Pancreas (tissue), 10 donors: Measurements from ENCODE around the gene ELP4. TPM values are rescaled to one million over a fixed set of nuclear protein-coding genes. Genes with fewer than 3 reads are reported as not detected.

Experiments
- ATAC-seq, 4 donors: fragments of 200-7000 bp; cut with Tn5 transposase; one replicate each; pipeline versions ENCODE4 v1.8.0 to v1.9.1; 2020; ENCODE audit warnings: mild to moderate bottlenecking in 4 of 4, moderate library complexity in 4 of 4
- DNase-seq, 6 donors: peaks; one replicate each; pipeline ENCODE4 v3.0.0-alpha.2; 2020
- FAIRE-seq: peaks from 2 replicates; lab custom pipeline; 2012; peaks lifted over from hg19 to GRCh38; lab: Jason Lieb, UNC
- H3K27ac ChIP-seq, 4 donors: fragments of 200-600 bp; sonication (generic); 1 replicate in 3 of 4; 2 replicates in 1 of 4; pipeline versions ENCODE4 v1.5.0 to v1.8.0; 2020
- H3K27me3 ChIP-seq, 4 donors: fragments of 200-600 bp; one replicate each; pipeline ENCODE4 v1.8.0; 2021
- H3K36me3 ChIP-seq, 3 donors: fragments of 200-600 bp; sonication (generic) in 1 of 3; one replicate each; pipeline versions ENCODE4 v1.5.0 to v1.8.0; 2020 to 2021
- H3K4me1 ChIP-seq, 3 donors: fragments of 200-600 bp; one replicate each; pipeline ENCODE4 v1.8.0; 2021
- H3K4me3 ChIP-seq, 4 donors: fragments of 200-600 bp; sonication (generic) in 2 of 4; one replicate each; pipeline versions ENCODE4 v1.5.0 to v1.8.0; 2020 to 2021
- H3K9me3 ChIP-seq, 4 donors: fragments of 200-600 bp; one replicate each; pipeline ENCODE4 v1.8.0; 2021
- WGBS, 2 donors: extraction: QIAGEN DNeasy Blood & Tissue Kit; methylation state at CpG; one replicate each; pipeline ENCODE4 v1.1.7; 2013; 5-methylcytosine and 5-hydroxymethylcytosine counted together
- intact Hi-C, 3 donors: fragments of 100-400 bp; cut with DNase I; formaldehyde crosslinking; loops; one replicate each; pipeline versions ENCODE4 v1.11.1 to v1.14.2; 2022
- polyA plus RNA-seq, 2 donors: library from polyadenylated mRNA; stranded (reverse); fragments of 200-250 nt; gene quantifications; one replicate each; pipeline ENCODE4 v1.2.3, GENCODE V29; 2013
- total RNA-seq, 6 donors: library from RNA; stranded (reverse); fragmentation: NEBNext Ultra II Directional in 4 of 6; extraction: Animal tissue kit (Norgen Biotek cat#: 25700) in 4 of 6; gene quantifications; one replicate each; pipeline versions ENCODE4 v1.2.1 to v1.2.4, GENCODE V29; 2021 to 2023
- TF ChIP-seq, protein P1 (sequence below), 4 donors: fragments of 200-600 bp; sonication (generic) in 3 of 4; IDR thresholded peaks; one replicate each; pipeline versions ENCODE4 v1.5.0 to v1.8.0; 2021; ENCODE audit warnings: antibody characterized with exemption in 4 of 4
- donor health status: healthy with polysubstance abuse.
- donor health status: DM: no; HTN: no; CAD: no; lungs with moderate emphysema.
- donor health status: DM: no; HTN: no; CAD: no.
- donor health status: control.
- donor health status: control.
- donor health status: Bipolar disorder and iron deficiency.
- donor health status: DM: yes; HTN: yes; CAD: no.
- donor health status: DM: no; HTN: no; CAD: no.
- donor health status: DM: no; HTN: no; CAD: no.
- donor health status: DM: yes; HTN: yes; CAD: no.

Gene ELP4
- total and polyA plus RNA-seq, 8 donors, result 8.7 to 13.2 (median 9.9) TPM

DNA sequence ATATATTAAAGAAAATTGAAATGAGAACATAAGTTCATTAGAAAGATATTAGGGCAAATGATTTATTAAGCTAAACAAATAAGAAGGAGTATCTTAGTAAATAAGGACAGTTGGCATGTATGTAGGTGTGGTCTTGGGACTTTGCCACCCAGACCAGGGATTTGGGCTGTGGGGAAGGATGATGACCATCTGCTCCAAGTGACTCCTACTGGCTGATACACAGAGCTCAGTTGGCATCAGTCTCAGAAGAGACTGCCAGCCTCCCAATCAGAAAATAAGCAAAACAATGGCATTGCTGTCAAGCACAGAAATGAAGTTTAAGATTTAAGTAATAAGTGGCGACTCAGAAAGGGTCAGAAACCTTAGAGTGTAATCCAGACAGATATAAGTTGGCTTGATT is 252.1 kb downstream of the ELP4 start:
- Histone ChIP-seq H3K27me3 (no peaks in the 10 kb centered on the region), H3K4me3 (no peak overlapping the region), H3K4me1 (peaks cover 0 to 7% (median 4%) of the 10 kb centered on the region in 3 donors), H3K27ac (no peak overlapping the region), H3K36me3 (no peaks in the 10 kb centered on the region), H3K9me3 (no peaks in the 10 kb centered on the region)
- WGBS, 2 donors, result 91 to 96% methylated on average over 1 of the region's 1 CpG
- no peak for DNase-seq
- TF ChIP-seq, protein P1, sequence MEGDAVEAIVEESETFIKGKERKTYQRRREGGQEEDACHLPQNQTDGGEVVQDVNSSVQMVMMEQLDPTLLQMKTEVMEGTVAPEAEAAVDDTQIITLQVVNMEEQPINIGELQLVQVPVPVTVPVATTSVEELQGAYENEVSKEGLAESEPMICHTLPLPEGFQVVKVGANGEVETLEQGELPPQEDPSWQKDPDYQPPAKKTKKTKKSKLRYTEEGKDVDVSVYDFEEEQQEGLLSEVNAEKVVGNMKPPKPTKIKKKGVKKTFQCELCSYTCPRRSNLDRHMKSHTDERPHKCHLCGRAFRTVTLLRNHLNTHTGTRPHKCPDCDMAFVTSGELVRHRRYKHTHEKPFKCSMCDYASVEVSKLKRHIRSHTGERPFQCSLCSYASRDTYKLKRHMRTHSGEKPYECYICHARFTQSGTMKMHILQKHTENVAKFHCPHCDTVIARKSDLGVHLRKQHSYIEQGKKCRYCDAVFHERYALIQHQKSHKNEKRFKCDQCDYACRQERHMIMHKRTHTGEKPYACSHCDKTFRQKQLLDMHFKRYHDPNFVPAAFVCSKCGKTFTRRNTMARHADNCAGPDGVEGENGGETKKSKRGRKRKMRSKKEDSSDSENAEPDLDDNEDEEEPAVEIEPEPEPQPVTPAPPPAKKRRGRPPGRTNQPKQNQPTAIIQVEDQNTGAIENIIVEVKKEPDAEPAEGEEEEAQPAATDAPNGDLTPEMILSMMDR (IDR thresholded peaks at IDR 0.05), result no peak
- ATAC-seq, result no peak
- no peak for FAIRE-seq
- intact Hi-C loops, result no loop called here

DNA sequence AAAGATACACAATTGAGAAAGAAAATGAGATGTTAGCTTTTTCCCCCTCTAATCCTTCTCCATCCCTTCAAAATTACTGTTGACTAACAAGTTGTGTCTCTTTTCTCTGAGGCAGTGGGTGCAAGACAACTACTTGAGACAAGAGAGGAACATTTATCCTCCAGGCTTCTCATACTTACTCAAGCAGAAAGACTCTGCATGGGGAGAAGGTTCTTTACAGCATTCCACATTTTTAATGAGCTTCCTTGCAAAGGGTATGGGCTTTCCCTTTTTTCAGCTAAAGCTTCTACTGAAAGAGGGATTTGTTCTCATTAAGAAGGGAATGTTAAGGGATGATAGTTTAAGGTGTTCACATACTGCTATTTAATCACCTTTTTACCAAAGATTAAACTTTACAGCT is 253.7 kb downstream of the ELP4 start:
- intact Hi-C loops, result no loop called here

DNA sequence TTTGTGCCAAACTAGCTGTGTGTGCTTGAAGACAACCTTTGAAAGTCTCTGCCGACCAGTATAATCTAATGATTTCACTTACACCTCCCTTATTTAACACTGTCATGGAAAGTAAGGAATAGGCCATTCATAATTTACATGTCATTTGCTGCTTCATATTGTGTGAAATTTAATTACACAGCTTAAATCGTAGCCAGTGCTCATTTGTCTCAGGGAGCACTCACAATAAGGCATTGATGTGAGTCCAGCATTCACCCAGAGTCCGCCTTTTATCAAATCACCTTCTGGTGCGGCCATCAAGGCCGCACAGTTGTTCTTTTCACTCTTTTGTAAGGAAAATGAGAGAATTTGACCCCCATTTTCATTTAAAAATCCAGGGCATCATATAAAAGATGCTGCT is 254.7 kb downstream of the ELP4 start:
- TF ChIP-seq, protein P1 (IDR thresholded peaks at IDR 0.05), result no peak
- ATAC-seq, result no peak
- H3K4me3 ChIP-seq, result no peak overlapping the region
- FAIRE-seq, result no peak
- H3K4me1 ChIP-seq, result no peaks in the 10 kb centered on the region
- intact Hi-C loops, result no loop called here
- H3K27me3 ChIP-seq, result no peaks in the 10 kb centered on the region
- H3K36me3 ChIP-seq, result no peaks in the 10 kb centered on the region
- DNase-seq, result no peak
- no peaks in the 10 kb centered on the region for H3K9me3 ChIP-seq
- 83 to 90% methylated on average over 5 of the region's 5 CpGs for WGBS, 2 donors
- H3K27ac ChIP-seq, result no peak overlapping the region

More for the DNA sequence above, 253.7 kb downstream of the ELP4 start:
- Histone ChIP-seq H3K4me3 (no peak overlapping the region), H3K27ac (no peak overlapping the region), H3K4me1 (no peaks in the 10 kb centered on the region), H3K36me3 (no peaks in the 10 kb centered on the region), H3K9me3 (no peaks in the 10 kb centered on the region), H3K27me3 (no peaks in the 10 kb centered on the region)
- no peak for FAIRE-seq
- TF ChIP-seq, protein P1 (IDR thresholded peaks at IDR 0.05), result no peak
- no peak for ATAC-seq
- DNase-seq, result no peak

DNA sequence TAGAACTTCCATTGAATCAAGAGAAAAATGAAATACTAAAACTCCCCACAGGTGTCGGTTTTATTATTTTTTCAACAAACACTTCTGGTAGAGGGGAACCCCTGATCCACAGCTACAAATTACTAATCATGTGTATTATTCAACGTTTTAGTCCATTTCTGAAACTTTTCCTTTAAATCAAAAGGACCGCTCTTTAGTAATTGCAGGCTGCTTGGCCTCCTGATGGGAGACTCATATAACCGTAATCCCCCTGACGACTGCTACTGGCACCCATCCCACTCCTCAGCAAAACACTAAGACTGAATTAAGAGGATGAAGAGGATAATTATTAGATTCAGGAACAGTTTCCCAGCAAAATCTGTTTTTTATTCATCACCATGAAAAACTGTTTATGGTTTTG is 255.2 kb downstream of the ELP4 start:
- Histone ChIP-seq H3K9me3 (no peaks in the 10 kb centered on the region), H3K4me1 (no peaks in the 10 kb centered on the region), H3K4me3 (no peak overlapping the region), H3K27ac (no peak overlapping the region), H3K27me3 (no peaks in the 10 kb centered on the region), H3K36me3 (no peaks in the 10 kb centered on the region)
- ATAC-seq, result no peak
- 84 to 94% methylated on average over 5 of the region's 5 CpGs for WGBS, 2 donors
- TF ChIP-seq, protein P1 (IDR thresholded peaks at IDR 0.05), result no peak
- DNase-seq, result no peak
- intact Hi-C loops, result no loop called here
- no peak for FAIRE-seq

DNA sequence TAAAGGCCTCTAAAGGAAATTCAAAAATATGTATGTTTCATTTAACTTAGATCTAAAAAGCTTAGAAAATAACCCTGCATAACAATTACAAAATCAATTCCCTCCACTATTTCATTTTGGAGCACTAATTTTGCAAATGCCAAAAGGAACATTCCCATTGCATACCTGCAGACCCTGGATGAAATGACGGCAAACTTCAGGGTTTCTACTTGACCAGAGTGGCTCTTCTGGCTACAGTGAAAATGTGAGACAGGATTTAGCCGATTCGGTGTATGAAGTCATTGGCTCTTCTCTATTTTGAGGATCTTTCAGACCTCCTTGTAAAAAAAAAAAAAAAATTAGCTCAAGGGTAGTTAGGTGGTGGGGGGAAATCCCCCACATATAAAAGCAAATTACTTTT is 257.5 kb downstream of the ELP4 start:
- H3K36me3 ChIP-seq, result no peaks in the 10 kb centered on the region
- 95 to 97% methylated on average over 3 of the region's 3 CpGs for WGBS, 2 donors
- no peak for DNase-seq
- TF ChIP-seq, protein P1 (IDR thresholded peaks at IDR 0.05), result no peak
- no peaks in the 10 kb centered on the region for H3K27me3 ChIP-seq
- intact Hi-C loops, result no loop called here
- no peak for FAIRE-seq
- no peak for ATAC-seq
- H3K4me3 ChIP-seq, result no peak overlapping the region
- no peak overlapping the region for H3K27ac ChIP-seq
- no peaks in the 10 kb centered on the region for H3K9me3 ChIP-seq
- no peaks in the 10 kb centered on the region for H3K4me1 ChIP-seq
